NT2/D1 (cell line): ENCODE measurements around the gene UACA.

Experiments used
- SUZ12 ChIP-seq: IDR thresholded peaks from 2 replicates; pipeline ENCODE4 v1.6.1; 2011; ENCODE audit not compliant: insufficient read length, insufficient read depth; ENCODE audit errors: extremely low read depth
- ZNF274 ChIP-seq: IDR thresholded peaks from 2 replicates; pipeline ENCODE4 v1.6.1; 2011; ENCODE audit warnings: mild to moderate bottlenecking, low read depth, low read length

DNA sequence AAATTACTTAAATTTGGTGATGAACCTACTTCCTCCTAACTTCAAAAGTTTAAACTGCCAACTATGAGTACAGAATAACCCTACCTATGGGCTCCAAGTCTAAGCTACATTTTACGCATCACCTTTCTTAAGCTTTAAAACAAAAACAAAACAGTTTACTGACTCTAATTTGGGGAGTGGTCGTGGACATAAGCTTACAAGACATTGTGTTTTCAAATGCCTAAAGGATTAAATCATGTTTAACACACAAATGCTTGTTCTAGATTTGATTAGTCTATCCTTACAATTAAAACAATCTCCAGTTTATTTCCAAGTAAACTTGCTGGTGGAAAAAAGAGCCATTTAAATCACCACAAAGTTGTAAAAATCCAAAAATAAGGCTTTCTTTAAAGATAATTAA lies 62.2 kb downstream of the UACA start:
- TF ChIP-seq ZNF274 (no peak), SUZ12 (no peak)
